ENCODE data around the gene PPY. TPM values are rescaled to one million over a fixed set of nuclear protein-coding genes. Genes with fewer than 3 reads are reported as not detected.

Gene PPY
- total RNA-seq, 6 experiments from 2014 or later, result not detected

Other genes starting within 250 kb of the PPY start
- gene SOST, start 183.7 kb downstream of the PPY start, total RNA-seq (2021; fragmentation: NEBNext Ultra II Directional; extraction: Animal tissue kit (Norgen Biotek cat#: 25700)), result not detected
- gene DUSP3, start 163.5 kb downstream of the PPY start, total RNA-seq (2021; fragmentation: NEBNext Ultra II Directional; extraction: Animal tissue kit (Norgen Biotek cat#: 25700)), result 10 to 100 TPM; 34.3 to 47.2 (median 38.3) TPM
- gene CFAP97D1, start 162.0 kb downstream of the PPY start, total RNA-seq (2021; fragmentation: NEBNext Ultra II Directional; extraction: Animal tissue kit (Norgen Biotek cat#: 25700)), result not detected
- gene MPP3, start 109.3 kb downstream of the PPY start, total RNA-seq (2021; fragmentation: NEBNext Ultra II Directional; extraction: Animal tissue kit (Norgen Biotek cat#: 25700)), result 1 to 10 TPM; 5.5 to 6.9 (median 5.9) TPM
- gene CD300LG, start 95.3 kb downstream of the PPY start, total RNA-seq (2021; fragmentation: NEBNext Ultra II Directional; extraction: Animal tissue kit (Norgen Biotek cat#: 25700)), result not detected
- gene MPP2, start 34.9 kb downstream of the PPY start, total RNA-seq (2021; fragmentation: NEBNext Ultra II Directional; extraction: Animal tissue kit (Norgen Biotek cat#: 25700)), result 1 to 10 TPM in 3 of 6 experiments, under 1 TPM in 3; 0.62 to 1.3 (median 1.0) TPM
- under 1 TPM in 1 of 6 experiments, not detected in 5; 0.43 TPM for gene PYY, start 11.5 kb upstream of the PPY start, total RNA-seq (2021; fragmentation: NEBNext Ultra II Directional; extraction: Animal tissue kit (Norgen Biotek cat#: 25700))
- gene NAGS, start 62.1 kb upstream of the PPY start, total RNA-seq (2021; fragmentation: NEBNext Ultra II Directional; extraction: Animal tissue kit (Norgen Biotek cat#: 25700)), result 1 to 10 TPM in 3 of 6 experiments, under 1 TPM in 3; 0.63 to 1.1 (median 0.91) TPM
- gene TMEM101, start 72.5 kb upstream of the PPY start, total RNA-seq (2021; fragmentation: NEBNext Ultra II Directional; extraction: Animal tissue kit (Norgen Biotek cat#: 25700)), result 10 to 100 TPM; 27.8 to 32.7 (median 29.2) TPM
- gene LSM12, start 124.2 kb upstream of the PPY start, total RNA-seq (2021; fragmentation: NEBNext Ultra II Directional; extraction: Animal tissue kit (Norgen Biotek cat#: 25700)), result 100 to 1,000 TPM in 1 of 6 experiments, 10 to 100 TPM in 5; 86.6 to 101 (median 94.5) TPM
- 100 to 1,000 TPM in 5 of 6 experiments, 10 to 100 TPM in 1; 96.6 to 123 (median 113) TPM for gene G6PC3, start 128.3 kb upstream of the PPY start, total RNA-seq (2021; fragmentation: NEBNext Ultra II Directional; extraction: Animal tissue kit (Norgen Biotek cat#: 25700))
- 10 to 100 TPM; 63.4 to 87.4 (median 78.7) TPM for gene HDAC5, start 181.2 kb upstream of the PPY start, total RNA-seq (2021; fragmentation: NEBNext Ultra II Directional; extraction: Animal tissue kit (Norgen Biotek cat#: 25700))
- gene HROB, start 199.5 kb upstream of the PPY start, total RNA-seq (2021; fragmentation: NEBNext Ultra II Directional; extraction: Animal tissue kit (Norgen Biotek cat#: 25700)), result 1 to 10 TPM; 4.0 to 7.6 (median 6.7) TPM
- under 1 TPM in 3 of 6 experiments, not detected in 3; 0.18 to 0.48 (median 0.29) TPM for gene ASB16, start 228.2 kb upstream of the PPY start, total RNA-seq (2021; fragmentation: NEBNext Ultra II Directional; extraction: Animal tissue kit (Norgen Biotek cat#: 25700))
- 10 to 100 TPM; 29.8 to 37.7 (median 34.0) TPM for gene TMUB2, start 244.5 kb upstream of the PPY start, total RNA-seq (2021; fragmentation: NEBNext Ultra II Directional; extraction: Animal tissue kit (Norgen Biotek cat#: 25700))

All from HFFc6 (cell line).